ENCODE results near the gene TMEM42. TPM values are rescaled to one million over a fixed set of nuclear protein-coding genes. Genes with fewer than 3 reads are reported as not detected.

The TMEM42 gene
- total RNA-seq, 1 donor from 2014 or later: 6.9 TPM

- DNase-seq: no peak
Observed at GRCh38 chr3:44913868-44914468, 52.3 kb downstream of the TMEM42 start.

GRCh38 chr3:44914936-44915335 lies 53.2 kb downstream of the TMEM42 start:
- no peak for DNase-seq

Other genes starting within 250 kb of the TMEM42 start
- 66.0 TPM for gene ZNF197, start 236.9 kb upstream of the TMEM42 start, total RNA-seq
- 24.3 TPM for gene ZNF35, start 213.2 kb upstream of the TMEM42 start, total RNA-seq
- gene ZNF502, start 149.3 kb upstream of the TMEM42 start, total RNA-seq: 15.0 TPM
- 26.8 TPM for gene ZNF501, start 132.3 kb upstream of the TMEM42 start, total RNA-seq
- gene KIAA1143, start 100.3 kb upstream of the TMEM42 start, total RNA-seq: 35.1 TPM
- 6.4 TPM for gene KIF15, start 100.1 kb upstream of the TMEM42 start, total RNA-seq
- not detected for gene TGM4, start 12.7 kb downstream of the TMEM42 start, total RNA-seq
- gene ZDHHC3, start 114.3 kb downstream of the TMEM42 start, total RNA-seq: 41.8 TPM
- gene EXOSC7, start 114.3 kb downstream of the TMEM42 start, total RNA-seq: 24.2 TPM
- gene CLEC3B, start 164.4 kb downstream of the TMEM42 start, total RNA-seq: 26.0 TPM